Pulmonary artery endothelial cell (primary cell): Measurements from ENCODE around the gene OSBPL3. TPM values are rescaled to one million over a fixed set of nuclear protein-coding genes. Genes with fewer than 3 reads are reported as not detected.
A peak's percentile ranks its signal among the peaks of the same experiment; 100 is the strongest.
"Not testable (repeated sequence)": the region's sequence is repeated elsewhere in the genome, so short reads cannot be mapped to it uniquely, and the experiment has no call there.

Source experiments
- DNase-seq: peaks from one replicate; pipeline ENCODE4 v3.0.0-alpha.2; 2011; ENCODE audit warnings: low read depth, low spot score
- total RNA-seq: library from RNA; depleted of rRNA; stranded (reverse); fragments of >200 nt; gene quantifications from 2 replicates; pipeline ENCODE4 v1.2.3, GENCODE V29; 2014

OSBPL3 gene
- total RNA-seq, 1 donor from 2014 or later = 28.2 TPM

DNA sequence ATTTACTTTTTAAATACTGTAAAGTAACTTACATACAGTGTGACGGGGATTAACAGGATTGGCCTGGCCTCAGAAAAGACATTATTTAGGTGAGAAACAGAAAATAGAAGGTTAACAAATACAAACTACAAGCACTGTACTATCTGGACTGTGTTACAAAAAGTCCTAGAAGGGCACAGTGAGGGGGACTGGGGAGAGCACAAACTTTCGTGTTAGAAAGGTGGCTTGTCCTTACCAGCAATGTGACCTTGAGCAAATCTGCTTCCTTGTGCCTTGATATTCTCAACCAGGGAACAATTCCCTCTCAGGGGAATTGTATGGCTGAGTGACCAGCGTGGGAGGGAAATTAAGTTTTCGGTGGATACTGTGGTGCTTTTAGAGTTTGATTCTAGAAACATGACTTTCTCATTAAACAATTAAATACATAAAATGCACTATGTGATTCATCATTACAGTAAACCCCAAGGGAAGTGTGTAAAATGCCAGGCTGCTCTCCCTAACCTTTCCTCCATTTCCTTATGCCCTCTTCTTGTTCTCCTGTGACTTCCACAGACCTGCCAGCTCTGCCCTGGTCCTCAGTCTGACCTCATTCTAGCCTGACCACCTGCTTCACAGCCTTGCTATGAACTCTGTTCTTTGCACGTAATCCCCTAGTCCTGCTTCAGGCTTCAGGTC, 57.7 kb downstream of the OSBPL3 start:
- no peak for DNase-seq

DNA sequence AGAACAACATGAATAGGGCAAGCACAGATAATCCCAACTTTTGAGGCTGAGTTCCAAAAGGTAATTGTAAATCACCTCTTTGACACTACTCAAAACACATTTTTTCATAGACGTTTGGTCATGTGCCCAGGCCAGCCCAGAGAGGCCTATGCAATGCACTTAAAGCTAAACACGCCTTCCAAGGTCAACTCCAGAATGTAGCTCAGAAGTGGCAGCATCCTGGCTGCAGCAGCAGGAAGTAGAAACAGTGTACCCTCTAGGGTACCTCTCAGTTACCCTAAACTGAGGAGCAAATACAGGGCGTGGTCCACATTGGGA, 58.7 kb downstream of the OSBPL3 start:
- DNase-seq = no peak

DNA sequence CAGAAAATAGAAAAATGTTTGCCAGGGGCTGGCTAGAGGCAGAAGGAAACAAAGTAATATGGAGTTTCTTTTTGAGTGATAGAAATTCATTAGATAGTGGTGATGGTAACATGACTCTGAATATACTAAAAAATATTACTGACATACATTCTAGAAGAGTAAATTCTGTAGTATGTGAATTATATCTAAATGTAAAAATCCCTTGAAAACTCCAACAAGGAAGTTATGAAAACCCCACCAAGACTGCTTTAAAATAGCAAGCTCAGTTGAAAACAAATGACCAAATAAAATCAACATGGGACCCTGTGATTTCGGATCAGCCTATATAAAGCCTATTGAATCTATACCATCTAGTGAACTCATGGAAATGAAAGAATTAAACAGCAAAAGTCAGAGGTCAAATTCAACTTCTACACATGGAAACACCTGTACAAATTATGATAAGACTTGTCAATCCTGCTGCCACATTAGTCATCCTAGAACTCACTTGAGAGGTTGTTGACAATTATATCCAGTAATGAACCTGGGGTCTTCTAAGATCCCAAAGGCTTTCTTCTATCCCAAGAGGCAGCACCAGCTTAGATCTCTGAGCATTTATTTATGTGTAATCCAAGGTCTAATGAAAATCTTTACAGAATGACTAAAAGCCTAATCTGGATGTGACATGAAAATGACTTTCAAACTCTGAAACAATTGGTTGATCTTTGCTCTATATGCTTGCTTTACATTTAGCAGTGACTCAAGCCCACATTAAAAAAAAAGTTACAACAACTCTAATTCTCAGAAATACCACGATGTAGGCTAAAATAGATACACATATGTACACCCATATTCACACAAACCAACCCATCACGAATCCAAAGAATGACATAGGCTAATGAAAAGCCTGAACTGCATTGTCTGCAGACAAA, 59.3 kb downstream of the OSBPL3 start:
- no peak for DNase-seq

DNA sequence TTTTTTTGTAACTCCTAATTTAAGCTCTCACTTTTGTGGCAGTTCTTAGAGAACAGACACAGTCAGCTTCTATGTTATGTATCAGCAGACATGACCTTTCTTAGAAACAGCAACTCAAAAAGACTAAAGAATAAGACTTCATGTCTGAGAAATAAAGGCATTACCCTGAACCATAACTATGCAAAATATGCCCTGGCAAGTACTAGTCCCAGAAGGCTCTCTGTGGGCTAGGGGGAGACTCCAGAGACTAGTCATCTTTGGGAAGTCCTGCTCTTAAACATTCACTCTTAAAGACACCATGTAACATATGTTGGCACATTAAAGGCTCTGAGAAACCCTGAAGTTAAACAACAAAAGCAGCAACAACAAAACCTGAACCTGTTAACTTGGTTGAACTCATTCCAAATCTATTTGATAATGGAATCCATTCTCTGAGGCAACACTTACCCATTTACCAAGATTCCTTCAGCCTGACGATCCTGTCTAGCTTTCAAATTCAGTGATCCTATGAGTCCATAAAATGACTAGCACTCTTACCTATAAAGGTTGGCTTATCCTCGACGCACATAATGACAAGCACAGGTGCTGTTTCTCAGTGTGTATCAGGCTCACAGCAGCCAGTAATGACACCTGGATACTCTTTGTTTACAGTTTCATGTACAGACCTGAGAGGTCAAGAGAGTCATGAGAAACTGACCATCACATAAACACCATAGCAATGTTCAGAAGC, 62.3 kb downstream of the OSBPL3 start:
- no peak for DNase-seq

DNA sequence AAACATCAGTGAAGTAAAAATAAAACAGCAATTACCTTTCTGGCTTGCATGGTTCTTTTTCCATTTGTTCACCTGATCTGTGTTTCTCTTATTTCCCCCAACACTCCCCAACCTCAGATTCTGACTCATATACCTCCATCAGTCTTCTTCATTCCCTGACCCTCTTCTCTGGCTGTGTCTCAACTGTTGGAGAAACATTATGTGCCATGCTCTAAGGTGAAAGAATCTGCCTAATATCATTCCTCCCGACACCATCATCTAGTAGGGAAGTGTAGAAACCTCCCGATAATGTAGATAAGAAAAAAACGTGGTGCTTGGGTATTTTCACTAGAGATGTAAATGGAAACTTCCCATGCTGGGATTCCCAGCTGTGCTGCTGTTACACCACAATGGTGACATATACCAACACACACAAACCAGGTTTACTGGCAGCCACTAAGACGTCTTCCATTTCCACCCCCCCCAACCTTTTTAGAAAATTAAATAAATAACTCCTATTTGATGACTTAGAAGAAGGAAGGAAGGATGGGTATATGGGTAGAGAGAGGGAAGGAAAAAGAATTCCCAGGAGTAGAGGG, 63.4 kb downstream of the OSBPL3 start:
- no peak for DNase-seq

DNA sequence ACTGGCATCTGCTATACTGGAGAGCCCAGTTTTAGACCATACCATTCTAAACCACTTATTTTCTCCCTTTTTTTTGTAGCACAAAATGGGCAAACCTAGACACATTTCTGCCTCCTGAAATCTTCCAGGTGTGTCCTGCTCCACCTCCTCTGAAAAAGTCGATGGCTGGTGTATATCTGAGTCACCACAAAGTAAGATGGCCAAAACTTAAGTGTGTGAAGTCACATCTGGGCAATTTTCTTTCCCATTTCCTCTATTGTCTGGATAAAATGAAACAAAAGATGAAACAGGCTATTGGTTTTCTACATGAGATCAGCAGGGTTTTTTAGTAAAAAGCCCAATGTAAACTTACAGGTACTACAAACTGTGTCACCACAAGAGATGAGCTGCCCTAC, 65.5 kb downstream of the OSBPL3 start:
- no peak for DNase-seq

DNA sequence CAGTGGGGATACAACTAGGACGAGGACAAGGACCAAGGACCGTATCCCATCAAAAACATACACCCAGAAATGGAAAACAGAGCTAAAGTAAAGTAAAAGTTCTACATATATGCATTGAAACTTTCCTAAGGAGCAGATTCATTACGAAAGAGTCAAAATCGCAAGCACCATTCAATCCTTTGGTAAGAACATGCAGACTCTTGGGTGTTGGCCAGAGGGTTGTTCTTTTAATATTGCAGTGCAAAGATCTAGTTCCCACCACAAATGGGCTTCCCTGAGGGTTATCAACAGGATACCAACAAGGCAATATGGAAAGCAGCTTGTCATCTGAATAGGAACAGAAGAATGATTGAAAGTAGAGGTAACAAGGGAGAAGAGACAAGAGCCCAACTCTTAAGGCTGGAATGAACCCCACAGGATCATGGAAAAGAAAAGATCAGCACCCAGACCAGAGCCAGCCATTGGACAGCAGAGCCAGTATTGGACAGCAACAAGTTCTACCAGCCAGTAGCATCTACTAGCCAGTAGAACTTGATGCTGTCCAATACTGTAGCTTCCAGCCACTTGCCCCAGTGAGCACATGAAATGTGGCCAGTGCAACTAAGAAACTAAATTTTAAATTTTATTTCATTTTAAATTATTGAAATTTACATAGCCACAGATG, 66.0 kb downstream of the OSBPL3 start:
- no peak for DNase-seq

DNA sequence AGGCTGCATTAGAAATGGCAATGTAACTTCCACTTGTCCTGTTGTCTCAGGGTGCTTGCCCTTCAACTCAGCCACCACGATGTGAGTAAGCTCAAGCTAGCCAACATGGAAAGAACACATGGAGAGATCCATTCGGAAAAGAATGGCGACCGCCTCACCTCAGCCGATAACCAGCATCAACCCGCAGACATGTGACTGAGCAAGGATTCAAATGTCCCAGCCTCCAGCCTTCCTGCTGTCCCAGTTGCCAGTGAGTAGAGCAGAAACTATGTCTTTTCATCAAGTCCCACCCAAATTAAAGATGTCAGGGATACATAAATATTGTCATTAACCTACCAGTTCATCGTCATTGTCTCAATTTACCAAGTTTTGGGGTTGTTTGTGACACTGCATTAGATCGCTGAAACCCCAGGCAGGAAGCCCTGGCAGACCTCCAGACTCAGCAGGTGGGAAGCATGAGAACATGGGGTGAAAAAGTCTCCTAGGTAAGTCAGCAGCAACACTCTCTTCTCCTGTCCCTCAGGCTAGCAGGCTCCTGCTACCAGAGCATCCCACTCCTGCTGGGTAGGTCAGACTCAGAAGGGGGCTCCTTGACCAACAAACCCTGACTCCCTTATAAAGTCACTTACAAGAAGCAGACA, 67.0 kb downstream of the OSBPL3 start:
- no peak for DNase-seq

DNA sequence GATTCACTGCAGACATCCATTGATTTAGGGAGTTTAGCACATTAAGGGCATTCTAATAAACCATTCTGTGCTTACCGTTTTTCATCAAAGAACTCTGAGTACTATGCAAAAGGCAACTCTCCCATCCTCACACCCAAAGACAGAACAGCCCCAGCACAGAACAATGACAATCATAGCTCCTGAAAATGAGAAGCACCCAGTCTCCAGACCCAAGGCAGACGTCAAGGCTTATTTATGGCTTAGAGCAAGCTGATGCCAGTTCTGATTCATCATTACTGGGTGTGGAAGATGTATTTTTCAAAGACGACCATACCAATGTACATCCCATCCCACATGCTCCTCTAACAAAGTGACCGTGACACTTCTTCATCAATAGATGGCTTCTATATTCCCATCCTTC, 67.6 kb downstream of the OSBPL3 start:
- DNase-seq = no peak

DNA sequence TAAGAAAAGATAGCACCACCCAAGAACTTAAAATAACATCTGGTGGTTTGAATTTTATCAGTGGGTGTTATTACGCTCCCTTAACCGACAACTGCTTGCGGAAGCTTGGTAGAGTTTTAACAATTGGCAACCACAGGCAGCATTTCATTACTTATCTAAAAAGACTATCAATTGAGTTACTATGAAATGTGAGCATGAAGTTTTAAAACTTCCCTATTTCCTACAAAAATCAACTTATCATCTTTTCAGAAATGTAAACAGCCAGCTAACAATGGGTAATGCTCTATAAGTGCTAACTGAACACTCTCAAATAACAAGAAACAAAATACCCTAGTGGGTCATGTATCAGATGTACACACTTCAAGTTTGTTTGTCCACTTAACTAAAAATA, 68.8 kb downstream of the OSBPL3 start:
- no peak for DNase-seq

DNA sequence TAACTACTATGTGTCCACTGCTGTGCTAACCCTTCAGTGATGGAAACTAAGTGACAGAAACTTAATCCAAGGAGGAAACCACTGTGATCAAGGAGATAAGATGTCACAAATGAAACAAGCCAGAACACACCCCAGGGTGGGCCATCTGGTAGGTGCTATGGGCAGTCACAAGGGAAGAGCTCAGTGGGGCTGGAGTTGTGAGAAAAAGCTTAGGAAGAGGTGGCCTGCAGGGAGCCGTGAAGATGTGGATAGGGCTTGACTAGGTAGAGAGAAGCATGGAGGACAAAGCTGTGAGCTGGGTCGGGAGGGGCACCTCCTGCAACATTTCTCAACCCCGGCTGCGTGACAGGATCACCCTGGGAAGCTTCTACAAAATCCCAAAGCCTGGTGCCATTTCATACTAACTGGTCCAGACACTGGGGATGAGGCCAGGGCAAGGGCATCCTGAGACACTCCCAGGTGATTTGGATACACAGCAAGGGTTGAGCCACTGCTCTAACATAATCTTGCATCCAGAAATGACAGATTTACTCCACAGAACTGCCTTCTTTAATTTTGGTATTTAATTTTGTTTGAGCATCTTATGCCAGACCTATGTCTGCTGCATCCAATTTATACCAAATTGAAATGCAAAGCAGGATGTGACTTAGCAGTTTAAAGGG, 69.3 kb downstream of the OSBPL3 start:
- no peak for DNase-seq

DNA sequence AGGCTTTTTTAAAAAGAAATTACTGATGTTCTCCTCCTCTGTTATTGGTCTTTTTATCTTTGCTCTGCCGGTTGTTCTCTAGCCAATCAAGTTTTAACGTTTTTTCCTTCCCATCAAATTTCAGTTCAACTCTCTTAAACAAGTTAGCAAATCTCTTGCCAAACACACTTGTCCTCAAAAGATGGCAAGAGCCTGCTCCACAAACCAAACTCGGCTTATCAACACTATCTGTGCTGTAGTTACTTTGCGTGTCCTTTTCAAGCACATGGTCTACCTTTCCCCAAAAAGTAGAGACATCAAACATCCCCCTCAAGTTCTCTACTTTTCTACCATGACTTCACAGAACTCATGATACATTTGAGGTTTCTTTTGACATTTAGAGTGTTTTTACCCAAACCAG, 71.3 kb downstream of the OSBPL3 start:
- no peak for DNase-seq

DNA sequence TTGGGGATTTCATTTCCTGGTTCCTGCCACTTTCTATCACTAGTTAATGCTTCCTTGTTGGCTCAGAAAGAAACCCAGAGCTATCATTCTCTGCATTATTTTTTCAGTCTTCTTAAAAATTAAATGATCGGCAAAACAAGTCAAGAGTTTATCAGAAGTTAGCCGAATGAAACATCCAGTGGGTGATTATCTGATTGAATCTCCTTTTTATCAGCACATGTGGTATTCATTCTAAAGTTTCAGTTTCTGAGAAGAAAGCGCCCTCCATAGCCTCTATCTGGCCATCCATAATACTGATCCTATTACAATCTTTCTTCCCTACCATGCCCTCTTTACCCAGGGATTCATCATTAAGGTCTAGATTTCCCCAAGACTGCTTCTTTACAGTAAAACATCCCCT, 71.8 kb downstream of the OSBPL3 start:
- no peak for DNase-seq

DNA sequence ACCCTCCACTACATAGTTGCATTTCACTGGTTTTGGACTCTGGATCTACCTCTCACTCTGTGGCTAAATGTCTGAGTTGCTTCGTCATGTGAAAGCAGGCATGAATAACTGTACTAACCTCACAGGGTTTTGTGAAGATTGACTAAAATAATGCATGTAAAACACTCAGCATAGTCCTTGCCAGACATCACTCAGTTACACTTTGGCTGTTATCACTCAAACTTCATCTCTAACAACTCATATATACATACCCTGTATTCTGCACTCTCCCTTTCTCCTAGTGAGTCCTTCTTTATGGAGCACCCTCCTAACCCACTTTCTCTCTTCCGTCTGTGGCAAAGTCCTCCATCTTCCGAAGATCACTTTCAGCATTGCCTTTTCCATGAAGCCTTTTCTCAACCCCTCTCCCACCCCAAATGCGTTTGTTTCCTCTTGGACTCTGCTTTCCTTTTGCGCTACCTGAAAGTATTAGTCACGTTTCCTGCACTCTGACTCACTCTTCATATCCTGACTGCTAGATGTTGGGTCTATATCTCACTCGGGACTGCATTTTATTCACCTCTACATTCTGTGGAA, 72.6 kb downstream of the OSBPL3 start:
- peak; percentile 41 for DNase-seq

DNA sequence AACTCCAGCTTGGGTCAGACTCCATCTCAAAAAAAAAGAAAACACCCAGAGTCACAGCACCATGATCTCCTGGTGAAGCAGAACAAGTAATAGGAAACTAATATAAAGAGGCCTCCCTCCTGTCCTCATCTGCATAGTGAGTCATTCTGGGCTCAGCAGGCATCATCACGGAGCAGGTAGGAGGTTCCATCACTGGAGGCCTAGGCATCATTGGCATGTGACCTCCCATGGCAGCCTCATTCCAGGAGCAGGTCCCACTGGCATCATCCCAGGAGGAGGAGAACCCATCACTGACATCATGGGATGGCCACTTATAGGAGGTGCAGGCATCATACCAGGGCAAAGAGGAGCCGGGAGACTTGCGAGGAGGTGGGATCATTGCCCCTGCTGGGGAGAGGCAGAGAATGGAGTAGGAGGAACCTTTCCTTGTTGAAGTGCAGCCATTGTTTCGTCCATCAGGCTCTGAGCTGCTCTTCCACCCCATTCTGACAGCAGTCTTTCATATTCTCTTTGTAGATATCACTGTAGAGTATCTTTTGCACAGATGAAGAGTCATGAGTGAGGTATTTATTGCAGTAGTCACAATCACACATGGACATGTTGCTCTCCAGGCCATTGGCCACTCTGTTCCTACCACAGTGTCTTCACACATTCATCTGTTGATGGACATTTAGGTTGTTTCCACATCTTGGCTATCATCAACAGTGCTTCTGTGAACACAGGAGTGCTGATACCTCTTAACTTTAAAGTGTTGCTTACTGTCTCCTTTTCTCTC, 73.8 kb downstream of the OSBPL3 start:
- DNase-seq = no peak

DNA sequence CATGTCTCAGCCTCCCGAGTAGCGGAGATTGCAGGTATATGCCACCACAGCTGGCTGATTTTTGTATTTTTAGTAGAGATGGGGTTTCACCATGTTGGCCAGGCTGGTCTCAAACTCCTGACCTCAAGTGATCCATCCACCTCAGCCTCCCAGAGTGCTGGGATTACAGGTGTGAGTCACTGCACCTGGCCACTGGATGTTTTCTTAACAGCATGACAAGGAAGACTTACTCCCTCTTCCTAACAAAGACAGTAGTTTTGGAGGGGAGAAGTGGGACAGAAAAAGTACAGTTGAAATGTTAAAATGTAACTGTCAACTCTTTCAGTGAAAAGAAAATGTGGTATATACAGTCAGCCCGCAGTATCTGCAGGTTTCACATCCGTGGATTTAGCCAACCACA, 76.0 kb downstream of the OSBPL3 start:
- not testable (repeated sequence) for DNase-seq

DNA sequence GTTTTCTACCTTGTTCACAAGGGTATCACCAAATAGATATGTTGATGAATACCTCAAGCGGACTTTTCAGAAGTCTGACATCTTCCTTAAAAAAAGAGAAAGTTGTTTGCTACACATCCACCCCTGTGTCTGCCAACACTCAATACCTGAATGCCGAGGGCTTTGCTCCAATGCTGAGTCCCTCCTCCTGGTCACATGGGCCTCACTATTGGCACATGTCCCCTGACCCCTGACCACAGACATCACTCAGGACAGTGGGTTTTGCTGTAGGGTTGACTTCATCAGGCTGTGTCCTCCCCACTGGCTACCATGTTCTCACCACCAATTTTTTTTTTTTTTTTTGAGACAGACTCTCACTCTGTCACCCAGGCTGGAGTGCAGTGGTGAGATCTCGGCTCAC, 76.4 kb downstream of the OSBPL3 start:
- DNase-seq = no peak

DNA sequence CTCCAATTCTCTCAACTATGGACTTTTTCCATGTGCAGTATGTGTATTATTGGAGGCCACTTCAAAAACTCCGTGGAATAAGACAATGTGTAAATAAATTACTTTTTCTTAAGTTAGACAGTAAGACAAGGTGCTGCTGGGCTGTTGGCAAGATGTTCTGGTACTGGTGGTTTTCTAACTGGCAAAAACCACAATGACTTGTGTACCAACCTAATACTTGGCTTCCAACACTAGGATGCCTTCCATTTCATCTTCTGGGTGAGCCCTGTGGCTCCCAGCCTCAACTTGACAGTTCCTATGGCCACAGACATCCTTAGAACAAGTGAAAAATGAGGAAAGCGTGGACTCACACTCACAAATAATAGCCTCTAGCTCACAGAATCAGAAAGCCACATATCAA, 77.0 kb downstream of the OSBPL3 start:
- DNase-seq = no peak

DNA sequence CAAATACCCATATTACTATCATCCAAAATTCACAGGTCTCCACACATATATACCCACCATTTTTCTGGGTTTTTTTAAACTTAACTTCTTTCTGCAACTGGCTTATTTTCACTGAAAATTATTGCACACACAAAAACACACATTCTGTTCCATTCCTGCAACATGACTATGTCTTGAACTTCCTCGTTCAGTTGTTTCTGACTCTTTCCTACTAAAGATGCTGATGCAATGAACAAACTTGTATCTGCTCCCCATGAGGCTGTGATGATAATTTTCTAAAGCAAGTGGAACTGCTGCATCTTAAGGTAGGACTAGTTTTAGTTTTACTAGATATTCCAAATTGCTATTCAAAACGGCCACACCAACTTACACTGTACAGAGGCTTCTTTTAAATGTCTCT, 77.7 kb downstream of the OSBPL3 start:
- DNase-seq = no peak
